Neural cell (in vitro differentiated cells): ENCODE data around the gene NPAS2.

ENCODE experiments used
- CTCF ChIP-seq: fragments of 450-650 bp; IDR thresholded peaks from 2 replicates; pipeline ENCODE4 v1.5.1; 2014; ENCODE audit warnings: antibody characterized with exemption, mild to moderate bottlenecking, moderate library complexity; ENCODE audit not compliant: poor library complexity, severe bottlenecking
- EP300 ChIP-seq: fragments of 450-650 bp; conservative IDR thresholded peaks from 2 replicates; pipeline ENCODE4 v1.6.1; 2014; ENCODE audit warnings: antibody characterized with exemption, mild to moderate bottlenecking, moderate library complexity; ENCODE audit not compliant: poor library complexity, severe bottlenecking
- RAD21 ChIP-seq: fragments of 450-650 bp; conservative IDR thresholded peaks from 2 replicates; pipeline ENCODE4 v1.6.1; 2014; ENCODE audit warnings: antibody characterized with exemption, mild to moderate bottlenecking, moderate library complexity
- SMC3 ChIP-seq: fragments of 450-650 bp; conservative IDR thresholded peaks from 2 replicates; pipeline ENCODE4 v1.6.1; 2014; ENCODE audit warnings: antibody characterized with exemption, mild to moderate bottlenecking, moderate library complexity; ENCODE audit not compliant: poor library complexity
- TAF1 ChIP-seq: IDR thresholded peaks from 2 replicates; pipeline ENCODE4 v1.6.1; 2012; ENCODE audit warnings: low read depth

DNA sequence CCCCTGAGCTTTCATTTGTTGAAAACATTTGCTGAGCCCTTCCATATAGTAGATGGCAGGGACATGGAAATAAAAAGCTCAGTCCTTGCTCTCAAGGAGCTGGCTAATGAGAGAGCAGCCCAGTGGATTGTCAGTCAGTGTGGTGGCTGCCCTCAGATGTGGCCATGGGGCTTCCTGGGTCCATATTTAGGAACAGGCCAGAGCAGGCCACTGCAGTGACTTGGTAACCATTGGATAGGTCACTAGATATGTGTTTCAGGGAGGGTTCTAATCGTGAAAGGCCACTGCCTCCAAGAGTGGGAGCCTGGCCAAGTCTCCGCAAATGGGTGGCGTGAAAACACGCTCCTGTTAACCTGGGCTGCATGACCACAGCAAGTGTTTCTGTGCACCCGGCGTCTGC lies 37.4 kb downstream of the NPAS2 start:
- TF ChIP-seq EP300 (no peak), CTCF (no peak), TAF1 (no peak), RAD21 (no peak), SMC3 (no peak)
